K562 (cell line): Measurements from ENCODE around the gene SF3B1. TPM values are rescaled to one million over a fixed set of nuclear protein-coding genes. Genes with fewer than 3 reads are reported as not detected.

Experiments used
- ATF6 ChIP-seq: sonication (generic); formaldehyde crosslinking; IDR thresholded peaks from 2 replicates; pipeline ENCODE4 v1.4.0; 2020; ENCODE audit warnings: mild to moderate bottlenecking, missing genetic modification reagents
- CBFB ChIP-seq: sonication (generic); formaldehyde crosslinking; IDR thresholded peaks from 2 replicates; pipeline ENCODE4 v1.4.0; 2020; ENCODE audit warnings: mild to moderate bottlenecking, missing genetic modification reagents
- CBX5 ChIP-seq: IDR thresholded peaks from 2 replicates; pipeline ENCODE4 v1.6.1; 2014; ENCODE audit warnings: low read depth, borderline replicate concordance
- CHCHD3 ChIP-seq: fragments of 250-450 bp; sonication (Bioruptor Pico); IDR thresholded peaks from 2 replicates; pipeline ENCODE4 v2.1.2; 2022; ENCODE audit warnings: mild to moderate bottlenecking
- CREB5 ChIP-seq: fragments of 250-450 bp; sonication (Bioruptor Pico); IDR thresholded peaks from 2 replicates; pipeline ENCODE4 v1.5.0; 2020; ENCODE audit warnings: mild to moderate bottlenecking
- EP400 ChIP-seq: fragments of 450-650 bp; IDR thresholded peaks from 2 replicates; pipeline ENCODE4 v1.6.1; 2017; ENCODE audit warnings: antibody characterized with exemption, mild to moderate bottlenecking, moderate library complexity
- HNRNPLL ChIP-seq: fragments of 200-400 bp; formaldehyde crosslinking; IDR thresholded peaks from 2 replicates; pipeline ENCODE4 v1.6.1; 2017; ENCODE audit warnings: low read length, low read depth, mild to moderate bottlenecking; ENCODE audit not compliant: poor library complexity, severe bottlenecking
- HNRNPUL1 ChIP-seq: fragments of 200-400 bp; formaldehyde crosslinking; IDR thresholded peaks from 2 replicates; pipeline ENCODE4 v1.6.1; 2017; ENCODE audit warnings: low read length
- KLF16 ChIP-seq: IDR thresholded peaks from 2 replicates; pipeline ENCODE4 v1.6.1; 2016; ENCODE audit warnings: antibody characterized with exemption
- NFIC ChIP-seq: fragments of 450-650 bp; IDR thresholded peaks from 2 replicates; pipeline ENCODE4 v1.6.1; 2017; ENCODE audit warnings: mild to moderate bottlenecking, inconsistent platforms
- NR3C1 ChIP-seq: sonication (generic); formaldehyde crosslinking; IDR thresholded peaks from 2 replicates; pipeline ENCODE4 v1.8.1; 2022; ENCODE audit warnings: missing genetic modification reagents
- PCBP2 ChIP-seq: fragments of 200-400 bp; formaldehyde crosslinking; IDR thresholded peaks from 2 replicates; pipeline ENCODE4 v1.6.1; 2018; ENCODE audit warnings: low read length, low read depth, mild to moderate bottlenecking, moderate library complexity; ENCODE audit not compliant: poor library complexity, severe bottlenecking
- POLR2AphosphoS5 ChIP-seq: IDR thresholded peaks from 2 replicates; pipeline ENCODE4 v1.6.1; 2011; ENCODE audit warnings: mild to moderate bottlenecking, low read depth, low read length, moderate library complexity; ENCODE audit not compliant: control insufficient read depth, insufficient read depth
- PTBP1 ChIP-seq: fragments of 200-400 bp; formaldehyde crosslinking; IDR thresholded peaks from 2 replicates; pipeline ENCODE4 v1.6.1; 2017; ENCODE audit warnings: low read depth, low read length
- STAT5A ChIP-seq: IDR thresholded peaks from 2 replicates; pipeline ENCODE4 v1.6.1; 2012; ENCODE audit warnings: low read length, inconsistent platforms, borderline replicate concordance
- U2AF1 ChIP-seq: fragments of 200-400 bp; formaldehyde crosslinking; optimal IDR thresholded peaks from 2 replicates; pipeline ENCODE3; 2017; ENCODE audit warnings: mild to moderate bottlenecking, low read depth, low read length, moderate library complexity
- ZBTB12 ChIP-seq: fragments of 250-450 bp; sonication (Bioruptor Pico); IDR thresholded peaks from 2 replicates; pipeline ENCODE4 v1.4.0; 2020
- ZNF57 ChIP-seq: fragments of 450-650 bp; formaldehyde crosslinking; IDR thresholded peaks from 2 replicates; pipeline ENCODE4 v1.4.0; 2020; ENCODE audit warnings: mild to moderate bottlenecking, moderate library complexity
- ZNF584 ChIP-seq: fragments of 200-800 bp; sonication (Bioruptor generic); IDR thresholded peaks from 2 replicates; pipeline ENCODE4 v1.6.1; 2016; ENCODE audit warnings: low read depth, mild to moderate bottlenecking, missing genetic modification characterization, missing compliant biosample characterization
- polyA plus RNA-seq, 8 experiments: library from polyadenylated mRNA; depleted of rRNA in 4 of 8; stranded (reverse) in 5 of 8; unstranded in 3 of 8; fragments of >200 nt; fragmentation: Nextera tagmentation in 2 of 8; fragmentation: Illumina TruSeq in 1 of 8; extraction: Ambion mirVana in 2 of 8; extraction: Trizol in 1 of 8; gene quantifications; 2 replicates each; pipeline versions ENCODE4 v1.2.1 to v1.2.3, GENCODE V29; 2011 to 2014; ENCODE audit warnings: inconsistent platforms in 1 of 8, missing spikeins in 1 of 8
- total RNA-seq, 7 experiments: library from RNA; depleted of rRNA in 6 of 7; stranded (reverse); fragments of >200 nt in 6 of 7; fragmentation: Illumina TruSeq in 2 of 7; extraction: Trizol in 2 of 7; gene quantifications; 2 replicates each; pipeline versions ENCODE4 v1.2.1 to v1.2.3, GENCODE V29; 2011 to 2021; ENCODE audit warnings: low replicate concordance in 1 of 7
- TF ChIP-seq, protein P1 (sequence below): fragments of 450-650 bp; IDR thresholded peaks from 2 replicates; pipeline ENCODE4 v1.6.1; 2016; ENCODE audit warnings: missing biosample characterization, missing genetic modification characterization
- TF ChIP-seq, protein P2 (sequence below): fragments of 250-450 bp; sonication (Bioruptor Pico); IDR thresholded peaks from 2 replicates; pipeline ENCODE4 v1.4.0; 2020; ENCODE audit warnings: mild to moderate bottlenecking

SF3B1 gene
- total and polyA plus RNA-seq, 9 of the 15 experiments (the other 6 are each of a cell fraction or from before 2014, with no cell fraction given), result 96.2 to 377 (median 177) TPM

GRCh38 chr2:197434541-197435513 is at the start of gene SF3B1 (continued):
- TF ChIP-seq CBX5 (no peak), CHCHD3 (CRISPR knock-in tag) (no peak), POLR2AphosphoS5 (peak; percentile 86), ZBTB12 (CRISPR knock-in tag) (no peak), KLF16 (0 out of 2 replicates have a peak, but pooled peaks have one; percentile 6), CREB5 (CRISPR knock-in tag) (no peak), U2AF1 (no peak), PCBP2 (no peak), ZNF584 (no peak), CBFB (CRISPR knock-in tag) (no peak), STAT5A (no peak), ATF6 (CRISPR knock-in tag) (no peak), HNRNPLL (peak; percentile 91), ZNF57 (no peak), EP400 (peak; percentile 92), NFIC (no peak), NR3C1 (CRISPR knock-in tag) (no peak), PTBP1 (no peak), HNRNPUL1 (no peak)
- TF ChIP-seq, protein P1, sequence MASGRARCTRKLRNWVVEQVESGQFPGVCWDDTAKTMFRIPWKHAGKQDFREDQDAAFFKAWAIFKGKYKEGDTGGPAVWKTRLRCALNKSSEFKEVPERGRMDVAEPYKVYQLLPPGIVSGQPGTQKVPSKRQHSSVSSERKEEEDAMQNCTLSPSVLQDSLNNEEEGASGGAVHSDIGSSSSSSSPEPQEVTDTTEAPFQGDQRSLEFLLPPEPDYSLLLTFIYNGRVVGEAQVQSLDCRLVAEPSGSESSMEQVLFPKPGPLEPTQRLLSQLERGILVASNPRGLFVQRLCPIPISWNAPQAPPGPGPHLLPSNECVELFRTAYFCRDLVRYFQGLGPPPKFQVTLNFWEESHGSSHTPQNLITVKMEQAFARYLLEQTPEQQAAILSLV (tag), result no peak
- TF ChIP-seq, protein P2, sequence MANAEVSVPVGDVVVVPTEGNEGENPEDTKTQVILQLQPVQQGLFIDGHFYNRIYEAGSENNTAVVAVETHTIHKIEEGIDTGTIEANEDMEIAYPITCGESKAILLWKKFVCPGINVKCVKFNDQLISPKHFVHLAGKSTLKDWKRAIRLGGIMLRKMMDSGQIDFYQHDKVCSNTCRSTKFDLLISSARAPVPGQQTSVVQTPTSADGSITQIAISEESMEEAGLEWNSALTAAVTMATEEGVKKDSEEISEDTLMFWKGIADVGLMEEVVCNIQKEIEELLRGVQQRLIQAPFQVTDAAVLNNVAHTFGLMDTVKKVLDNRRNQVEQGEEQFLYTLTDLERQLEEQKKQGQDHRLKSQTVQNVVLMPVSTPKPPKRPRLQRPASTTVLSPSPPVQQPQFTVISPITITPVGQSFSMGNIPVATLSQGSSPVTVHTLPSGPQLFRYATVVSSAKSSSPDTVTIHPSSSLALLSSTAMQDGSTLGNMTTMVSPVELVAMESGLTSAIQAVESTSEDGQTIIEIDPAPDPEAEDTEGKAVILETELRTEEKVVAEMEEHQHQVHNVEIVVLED, result no peak
